Tibial nerve (tissue), 4 donors: ENCODE results near the gene ZCRB1. TPM values are rescaled to one million over a fixed set of nuclear protein-coding genes. Genes with fewer than 3 reads are reported as not detected.

Source experiments
- DNase-seq, 2 donors: peaks; one replicate each; pipeline ENCODE4 v3.0.0-alpha.2; 2019; ENCODE audit warnings: low spot score in 2 of 2
- H3K27ac ChIP-seq, 4 donors: fragments of 200-600 bp; sonication (generic) in 3 of 4; one replicate each; pipeline ENCODE4 v1.5.1; 2017 to 2019; ENCODE audit warnings: mild to moderate bottlenecking in 1 of 4
- H3K27me3 ChIP-seq, 2 donors: fragments of 200-600 bp; sonication (generic) in 1 of 2; one replicate each; pipeline versions ENCODE4 v1.5.1 to v1.6.0; 2017 to 2019
- H3K36me3 ChIP-seq, 3 donors: fragments of 200-600 bp; sonication (generic); one replicate each; pipeline ENCODE4 v1.5.1; 2018 to 2019
- H3K4me1 ChIP-seq, 4 donors: fragments of 200-600 bp; sonication (generic) in 3 of 4; one replicate each; pipeline ENCODE4 v1.5.1; 2017 to 2019
- H3K4me3 ChIP-seq, 4 donors: fragments of 200-600 bp; sonication (generic) in 3 of 4; one replicate each; pipeline ENCODE4 v1.5.1; 2017 to 2019; ENCODE audit warnings: mild to moderate bottlenecking in 1 of 4, moderate library complexity in 1 of 4
- H3K9me3 ChIP-seq, 4 donors: fragments of 200-600 bp; sonication (generic) in 3 of 4; one replicate each; pipeline ENCODE4 v1.5.1; 2017 to 2019
- EP300 ChIP-seq, 2 donors: sonication (generic); formaldehyde crosslinking; IDR thresholded peaks; one replicate each; pipeline ENCODE4 v1.6.1; 2017; ENCODE audit warnings: antibody characterized with exemption in 2 of 2, mild to moderate bottlenecking in 1 of 2
- POLR2A ChIP-seq, 2 donors: fragments of 450-650 bp; IDR thresholded peaks; one replicate each; pipeline ENCODE4 v1.6.1; 2017; ENCODE audit warnings: antibody characterized with exemption in 2 of 2, mild to moderate bottlenecking in 2 of 2, moderate library complexity in 2 of 2
- WGBS, 2 donors: methylation state at CpG; one replicate each; pipeline ENCODE4 v1.1.5; 2018; 5-methylcytosine and 5-hydroxymethylcytosine counted together
- total RNA-seq, 4 donors: library from RNA; depleted of rRNA; stranded (reverse); fragments of >200 nt; gene quantifications; one replicate each; pipeline ENCODE4 v1.1.0, GENCODE V29; 2016
- TF ChIP-seq, protein P1 (sequence below), 5 experiments: fragments of 200-600 bp in 3 of 5; fragments of 450-650 bp in 2 of 5; sonication (generic) in 3 of 5; IDR thresholded peaks; one replicate each; pipeline ENCODE4 v1.5.1; 2016 to 2019; ENCODE audit warnings: antibody characterized with exemption in 5 of 5, mild to moderate bottlenecking in 3 of 5, moderate library complexity in 2 of 5

ZCRB1 gene
- total RNA-seq, 4 donors from 2014 or later, result 19.8 to 44.8 (median 32.3) TPM

DNA sequence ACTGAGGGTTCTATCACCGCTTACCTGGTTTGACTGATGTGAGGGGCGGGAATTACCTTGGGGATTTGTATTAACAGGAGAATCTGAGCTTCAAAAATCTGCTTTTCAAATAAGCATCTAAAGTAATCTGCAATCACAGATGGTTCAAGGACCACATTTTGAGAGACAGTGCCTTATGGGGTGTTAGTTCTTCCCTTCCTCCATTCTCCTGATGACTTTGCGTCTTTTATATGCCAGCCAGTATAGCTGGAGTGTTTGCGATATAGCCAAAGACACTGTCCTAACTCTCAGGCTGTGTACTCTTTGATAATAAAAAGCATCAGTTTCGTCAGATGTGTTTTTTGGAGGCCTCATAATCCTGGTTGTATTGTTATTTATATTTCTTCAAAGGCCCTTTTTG is 39.6 kb upstream of the ZCRB1 start:
- DNase-seq, result no peak

DNA sequence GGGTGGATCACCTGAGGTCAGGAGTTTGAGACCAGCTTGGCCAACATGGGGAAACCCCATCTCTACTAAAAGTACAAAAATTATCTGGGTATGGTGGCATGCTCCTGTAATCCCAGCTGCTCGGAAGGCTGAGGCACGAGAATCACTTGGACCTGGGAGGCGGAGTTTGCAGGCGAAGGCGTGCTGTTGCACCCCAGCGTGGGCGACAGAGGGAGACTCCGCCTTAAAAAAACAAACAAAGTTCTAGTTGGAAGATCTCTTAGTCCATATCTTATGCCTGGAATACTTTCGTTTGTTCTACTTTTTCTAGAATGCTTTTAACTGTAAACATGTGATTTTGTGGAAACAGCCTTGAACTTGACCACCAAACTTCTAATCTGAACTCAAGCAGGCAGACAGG is 38.8 kb upstream of the ZCRB1 start:
- Histone ChIP-seq H3K27ac (no peak overlapping the region), H3K36me3 (peaks cover 0 to 4% (median 0%) of the 10 kb centered on the region in 3 donors), H3K9me3 (no peaks in the 10 kb centered on the region), H3K4me1 (no peaks in the 10 kb centered on the region), H3K27me3 (no peaks in the 10 kb centered on the region), H3K4me3 (no peak overlapping the region)
- no peak for DNase-seq
- WGBS, 2 donors, result 76 to 82% methylated on average over 9 of the region's 9 CpGs
- TF ChIP-seq, protein P1, sequence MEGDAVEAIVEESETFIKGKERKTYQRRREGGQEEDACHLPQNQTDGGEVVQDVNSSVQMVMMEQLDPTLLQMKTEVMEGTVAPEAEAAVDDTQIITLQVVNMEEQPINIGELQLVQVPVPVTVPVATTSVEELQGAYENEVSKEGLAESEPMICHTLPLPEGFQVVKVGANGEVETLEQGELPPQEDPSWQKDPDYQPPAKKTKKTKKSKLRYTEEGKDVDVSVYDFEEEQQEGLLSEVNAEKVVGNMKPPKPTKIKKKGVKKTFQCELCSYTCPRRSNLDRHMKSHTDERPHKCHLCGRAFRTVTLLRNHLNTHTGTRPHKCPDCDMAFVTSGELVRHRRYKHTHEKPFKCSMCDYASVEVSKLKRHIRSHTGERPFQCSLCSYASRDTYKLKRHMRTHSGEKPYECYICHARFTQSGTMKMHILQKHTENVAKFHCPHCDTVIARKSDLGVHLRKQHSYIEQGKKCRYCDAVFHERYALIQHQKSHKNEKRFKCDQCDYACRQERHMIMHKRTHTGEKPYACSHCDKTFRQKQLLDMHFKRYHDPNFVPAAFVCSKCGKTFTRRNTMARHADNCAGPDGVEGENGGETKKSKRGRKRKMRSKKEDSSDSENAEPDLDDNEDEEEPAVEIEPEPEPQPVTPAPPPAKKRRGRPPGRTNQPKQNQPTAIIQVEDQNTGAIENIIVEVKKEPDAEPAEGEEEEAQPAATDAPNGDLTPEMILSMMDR (IDR thresholded peaks at IDR 0.05), result no peak

More for the DNA sequence above, 39.6 kb upstream of the ZCRB1 start:
- Histone ChIP-seq H3K4me3 (no peak overlapping the region), H3K36me3 (peaks cover 0 to 4% (median 0%) of the 10 kb centered on the region in 3 donors), H3K27me3 (no peaks in the 10 kb centered on the region), H3K27ac (no peak overlapping the region), H3K9me3 (no peaks in the 10 kb centered on the region), H3K4me1 (no peaks in the 10 kb centered on the region)
- TF ChIP-seq EP300 (IDR thresholded peaks at IDR 0.05), result no peak
- 94 to 96% methylated on average over 5 of the region's 5 CpGs for WGBS, 2 donors

DNA sequence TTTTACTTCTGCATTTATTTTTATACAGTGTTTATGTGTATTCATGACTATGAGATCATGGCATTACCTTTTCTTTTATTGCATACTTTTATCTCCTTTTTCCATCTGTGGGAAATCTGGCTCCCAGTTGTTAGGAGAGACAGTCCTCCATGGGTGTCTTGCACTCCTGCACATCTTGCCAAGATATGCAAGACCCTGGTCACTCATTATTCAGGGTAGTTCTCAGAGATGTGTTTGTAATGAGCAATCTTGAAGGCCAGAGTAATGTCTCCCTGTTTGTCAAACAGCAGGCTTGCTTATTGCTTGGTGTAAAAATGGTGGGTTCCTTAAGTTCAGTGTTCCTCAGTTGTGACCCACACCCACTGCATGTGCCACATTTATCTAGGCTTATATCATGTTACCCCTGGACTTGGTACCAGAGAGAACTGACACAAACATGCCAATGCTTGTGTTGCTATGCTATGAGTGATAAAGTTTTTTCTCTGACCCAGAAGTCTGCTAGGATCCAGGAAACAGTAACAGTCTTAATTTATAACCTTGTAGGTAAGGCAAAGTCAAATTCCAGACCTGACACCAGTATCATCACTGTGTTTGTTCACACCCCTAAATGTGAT is 36.9 kb upstream of the ZCRB1 start:
- no peak overlapping the region for H3K4me3 ChIP-seq
- no peaks in the 10 kb centered on the region for H3K9me3 ChIP-seq
- TF ChIP-seq, protein P1 (IDR thresholded peaks at IDR 0.05), result no peak
- TF ChIP-seq POLR2A (IDR thresholded peaks at IDR 0.05) (no peak), EP300 (IDR thresholded peaks at IDR 0.05) (no peak)

DNA sequence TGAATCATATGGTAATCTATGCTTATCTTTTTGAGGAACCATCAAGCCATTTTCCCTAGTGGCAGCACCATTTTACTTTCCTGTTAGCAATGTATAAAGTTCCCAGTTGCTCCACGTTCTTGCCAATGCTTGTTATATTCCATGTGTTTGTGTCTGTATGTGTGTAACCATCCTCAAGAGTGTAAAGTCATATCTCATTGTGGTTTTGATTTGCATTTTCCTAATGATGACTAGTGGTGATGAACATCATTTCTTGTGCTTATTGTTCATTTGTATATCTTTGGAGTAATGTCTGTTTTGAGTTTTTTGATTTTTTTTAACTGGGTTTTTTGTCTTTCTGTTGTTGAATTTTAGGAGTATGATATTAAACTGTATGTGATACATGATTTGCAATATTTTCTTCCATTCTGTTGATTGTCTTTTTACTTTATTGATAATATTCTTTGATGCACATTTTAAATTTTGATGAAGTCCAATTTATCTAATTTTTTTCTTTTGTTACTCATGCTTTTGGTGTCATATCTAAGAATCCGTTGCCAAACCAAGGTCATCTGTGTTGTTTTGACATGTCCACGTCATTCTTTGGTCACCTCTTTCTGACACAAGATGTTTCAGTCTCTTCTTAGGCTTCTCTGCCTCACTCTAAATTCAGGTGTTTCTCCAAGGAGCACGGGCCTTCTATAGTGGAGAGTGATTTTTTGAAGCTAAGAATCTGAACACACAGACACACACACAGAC is 36.2 kb upstream of the ZCRB1 start:
- H3K36me3 ChIP-seq, result peaks cover 0 to 4% (median 0%) of the 10 kb centered on the region in 3 donors
- no peaks in the 10 kb centered on the region for H3K9me3 ChIP-seq
- H3K27ac ChIP-seq, result no peak overlapping the region
- no peaks in the 10 kb centered on the region for H3K4me1 ChIP-seq
- no peak overlapping the region for H3K4me3 ChIP-seq
- TF ChIP-seq POLR2A (IDR thresholded peaks at IDR 0.05) (no peak), EP300 (IDR thresholded peaks at IDR 0.05) (no peak)
- TF ChIP-seq, protein P1 (IDR thresholded peaks at IDR 0.05), result no peak
- WGBS, 2 donors, result 70 to 95% methylated on average over 4 of the region's 4 CpGs
- DNase-seq, result no peak
- no peaks in the 10 kb centered on the region for H3K27me3 ChIP-seq

More for the DNA sequence above, 36.9 kb upstream of the ZCRB1 start:
- Histone ChIP-seq H3K27ac (no peak overlapping the region), H3K36me3 (peaks cover 0 to 4% (median 0%) of the 10 kb centered on the region in 3 donors), H3K27me3 (no peaks in the 10 kb centered on the region), H3K4me1 (no peaks in the 10 kb centered on the region)
- DNase-seq, result no peak

DNA sequence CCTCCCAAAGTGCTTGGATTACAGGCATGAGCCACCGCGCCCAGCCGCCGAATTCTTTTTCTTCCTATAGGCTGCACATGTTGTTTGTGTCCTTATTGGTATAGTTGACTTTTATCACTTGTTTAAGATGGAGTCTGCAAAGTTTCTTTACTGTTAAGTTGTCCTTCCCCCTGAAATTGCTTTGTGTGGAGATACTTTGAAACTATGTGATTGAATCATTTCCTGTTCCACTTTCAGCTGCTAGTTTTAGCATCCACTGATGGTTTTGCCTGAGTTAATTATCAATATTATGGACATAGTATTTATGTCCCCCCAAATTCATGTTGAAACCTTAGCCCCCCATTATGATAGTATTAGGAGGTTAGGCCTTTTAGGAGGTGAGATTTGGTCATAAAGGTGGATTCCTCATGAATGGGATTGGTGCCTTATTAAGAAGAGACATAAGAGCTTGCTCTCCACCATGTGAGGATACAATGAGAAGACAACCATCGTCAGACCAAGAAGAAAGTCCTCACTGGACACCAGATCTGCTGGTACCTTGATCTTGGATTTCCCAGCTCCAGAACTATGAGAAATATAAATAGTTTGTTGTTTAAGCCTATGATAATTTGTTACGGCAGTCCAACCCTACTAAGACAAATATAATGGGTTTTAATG is 35.0 kb upstream of the ZCRB1 start:
- no peaks in the 10 kb centered on the region for H3K9me3 ChIP-seq
- WGBS, 2 donors, result 91 to 99% methylated on average over 6 of the region's 6 CpGs

More for the DNA sequence above, 35.0 kb upstream of the ZCRB1 start:
- Histone ChIP-seq H3K27ac (no peak overlapping the region), H3K27me3 (no peaks in the 10 kb centered on the region), H3K36me3 (peaks cover 0 to 11% (median 0%) of the 10 kb centered on the region in 3 donors), H3K4me1 (no peaks in the 10 kb centered on the region), H3K4me3 (no peak overlapping the region)
- no peak for DNase-seq
- TF ChIP-seq POLR2A (IDR thresholded peaks at IDR 0.05) (no peak), EP300 (IDR thresholded peaks at IDR 0.05) (no peak)
- TF ChIP-seq, protein P1 (IDR thresholded peaks at IDR 0.05), result no peak
